Mesodermal cell (in vitro differentiated cells): ENCODE data around the gene MYO19.

ENCODE experiments used
- H3K27ac ChIP-seq: 2 replicates; pipeline ENCODE4 v1.7.0; 2013; ENCODE audit warnings: mild to moderate bottlenecking, low read depth, low read length, moderate library complexity; ENCODE audit not compliant: severe bottlenecking
- H3K36me3 ChIP-seq: 2 replicates; pipeline ENCODE4 v1.7.1; 2013; ENCODE audit warnings: mild to moderate bottlenecking, low read length, moderate library complexity; ENCODE audit not compliant: control insufficient read depth, insufficient read depth
- H3K4me1 ChIP-seq: one replicate; pipeline ENCODE4 v1.7.1; 2013; ENCODE audit warnings: mild to moderate bottlenecking, low read length; ENCODE audit not compliant: insufficient read depth, control insufficient read depth, poor library complexity, severe bottlenecking
- H3K4me3 ChIP-seq: 2 replicates; pipeline ENCODE4 v1.7.0; 2013; ENCODE audit warnings: low read length, control low read depth, mild to moderate bottlenecking; ENCODE audit not compliant: insufficient read depth, poor library complexity, severe bottlenecking; ENCODE audit errors: extremely low read depth
- H3K9me3 ChIP-seq: 2 replicates; pipeline ENCODE4 v1.7.1; 2013; ENCODE audit warnings: mild to moderate bottlenecking, low read length, moderate library complexity; ENCODE audit not compliant: control insufficient read depth
- WGBS, 2 experiments: methylation state at CpG; one replicate each; pipeline ENCODE4 v1.1.5; 2013; ENCODE audit warnings: missing lambda C conversion rate in 2 of 2; ENCODE audit not compliant: insufficient coverage in 2 of 2; 5-methylcytosine and 5-hydroxymethylcytosine counted together

The MYO19 gene

GRCh38 chr17:36482611-36483504 is 51.8 kb downstream of the MYO19 start:
- H3K4me3 ChIP-seq, result peak overlapping the region; percentile 14

DNA sequence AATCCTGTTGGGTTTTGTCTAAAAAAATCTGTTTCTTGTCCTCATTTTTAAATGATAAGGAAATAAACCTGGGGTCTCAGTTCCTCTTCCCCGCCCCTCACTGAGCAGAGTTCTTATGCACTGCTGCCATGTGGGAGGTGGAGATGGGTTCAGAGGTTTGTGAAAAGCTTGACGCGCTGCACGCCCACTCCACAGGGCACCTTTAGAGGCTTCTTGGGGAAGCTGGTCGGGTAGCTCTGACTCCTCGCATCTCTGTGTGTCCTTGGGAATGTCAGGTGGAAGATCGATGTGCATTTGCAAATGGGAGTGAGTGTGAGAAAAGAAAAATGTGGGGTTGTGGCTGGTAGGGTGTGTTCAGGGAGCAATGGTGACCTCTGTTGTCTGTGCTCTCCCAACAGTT is 52.8 kb downstream of the MYO19 start:
- Histone ChIP-seq H3K27ac (no peak overlapping the region), H3K4me1 (no peaks in the 10 kb centered on the region), H3K9me3 (no peaks in the 10 kb centered on the region), H3K36me3 (no peaks in the 10 kb centered on the region), H3K4me3 (no peak overlapping the region)
- WGBS, 2 experiments, result 53 to 64% methylated on average over 4 to 7 of the region's 7 CpGs

More at GRCh38 chr17:36482611-36483504, 51.8 kb downstream of the MYO19 start:
- no peaks in the 10 kb centered on the region for H3K36me3 ChIP-seq
- 13 to 14% methylated on average over 74 to 79 of the region's 79 CpGs for WGBS, 2 experiments
- no peaks in the 10 kb centered on the region for H3K9me3 ChIP-seq
- no peak overlapping the region for H3K27ac ChIP-seq
- H3K4me1 ChIP-seq, result no peaks in the 10 kb centered on the region

DNA sequence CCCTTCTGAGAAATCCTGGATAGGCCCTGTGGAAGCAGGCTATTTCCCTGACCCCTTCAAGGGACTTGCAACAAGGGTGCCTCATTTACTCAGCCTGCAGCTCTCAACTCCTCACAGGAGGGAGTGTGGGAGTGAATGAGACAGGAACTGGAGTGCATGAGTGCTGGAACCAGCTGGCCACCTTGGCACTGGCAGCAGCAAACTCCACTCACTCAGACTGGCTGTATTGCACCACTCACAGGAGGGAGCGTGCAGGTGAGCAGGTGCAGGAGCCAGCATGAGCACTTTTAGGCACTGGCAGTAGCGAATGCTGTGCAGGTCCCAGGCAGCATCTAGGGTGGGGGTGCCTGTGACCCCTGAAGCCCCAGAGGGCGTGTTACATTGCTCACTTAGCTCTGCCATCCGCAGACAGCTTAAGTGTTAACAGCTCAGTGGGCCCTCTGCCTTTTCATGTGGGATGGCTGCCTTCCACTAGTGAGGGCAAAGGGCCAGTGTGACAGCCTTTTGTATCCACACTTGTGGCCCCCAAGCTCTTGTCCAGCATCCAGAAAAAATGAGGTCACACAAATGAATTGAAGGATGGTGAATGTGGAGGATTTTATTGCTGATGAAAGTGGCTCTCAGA is 59.2 kb downstream of the MYO19 start:
- Histone ChIP-seq H3K4me3 (no peak overlapping the region), H3K4me1 (no peaks in the 10 kb centered on the region), H3K27ac (no peak overlapping the region), H3K36me3 (no peaks in the 10 kb centered on the region), H3K9me3 (no peaks in the 10 kb centered on the region)
- 77 to 79% methylated on average over 4 of the region's 4 CpGs for WGBS, 2 experiments

DNA sequence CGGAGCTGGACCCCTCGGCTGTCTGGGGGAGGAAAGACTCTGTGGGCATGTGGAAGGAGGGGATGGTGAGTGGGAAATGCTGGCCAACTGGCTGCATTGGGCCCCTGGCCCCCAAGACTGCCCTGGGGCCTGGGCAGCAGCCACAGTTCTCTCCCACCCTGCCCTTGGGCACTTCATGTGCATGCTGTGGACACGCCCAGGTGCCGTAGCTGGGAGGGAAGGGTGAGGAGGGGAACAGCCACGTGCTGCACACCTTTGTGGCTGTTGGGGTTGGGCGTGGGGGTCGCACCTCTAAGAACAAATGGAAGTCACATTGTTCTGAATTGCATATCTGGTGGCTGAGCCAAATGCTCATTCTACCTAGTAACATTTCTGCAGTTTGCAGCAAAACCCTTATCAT is 60.1 kb downstream of the MYO19 start:
- Histone ChIP-seq H3K27ac (no peak overlapping the region), H3K9me3 (no peaks in the 10 kb centered on the region), H3K4me3 (no peak overlapping the region), H3K4me1 (no peaks in the 10 kb centered on the region), H3K36me3 (no peaks in the 10 kb centered on the region)
- 78 to 86% methylated on average over 5 to 6 of the region's 7 CpGs for WGBS, 2 experiments

DNA sequence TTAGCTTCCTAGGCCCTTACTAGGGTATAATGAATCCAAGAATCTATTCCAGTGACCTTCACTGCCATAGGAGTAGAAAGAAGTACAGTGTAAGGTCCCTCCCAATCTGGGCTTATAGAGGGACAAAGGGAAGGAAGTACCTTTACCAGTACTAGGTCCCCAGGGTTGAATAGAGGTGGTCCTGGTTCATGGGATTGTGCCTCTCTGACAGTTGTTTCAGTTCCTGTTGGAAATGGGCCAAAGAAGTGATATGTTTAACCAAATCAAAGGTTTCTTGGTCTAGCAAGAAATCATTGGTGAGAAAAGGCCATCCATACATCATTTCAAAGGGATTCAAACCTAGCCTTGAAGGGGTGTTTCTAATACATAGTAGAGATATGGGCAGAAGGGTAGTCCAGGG is 64.2 kb downstream of the MYO19 start:
- Histone ChIP-seq H3K4me1 (no peaks in the 10 kb centered on the region), H3K27ac (no peak overlapping the region), H3K4me3 (no peak overlapping the region), H3K36me3 (no peaks in the 10 kb centered on the region), H3K9me3 (no peaks in the 10 kb centered on the region)

GRCh38 chr17:36469733-36470132 is 64.9 kb downstream of the MYO19 start:
- no peak overlapping the region for H3K4me3 ChIP-seq
- no peaks in the 10 kb centered on the region for H3K36me3 ChIP-seq
- H3K4me1 ChIP-seq, result no peaks in the 10 kb centered on the region
- 60 to 66% methylated on average over 4 to 5 of the region's 7 CpGs for WGBS, 2 experiments
- no peak overlapping the region for H3K27ac ChIP-seq
- H3K9me3 ChIP-seq, result no peaks in the 10 kb centered on the region

- Histone ChIP-seq H3K4me3 (no peak overlapping the region), H3K9me3 (no peaks in the 10 kb centered on the region), H3K4me1 (no peaks in the 10 kb centered on the region), H3K27ac (no peak overlapping the region), H3K36me3 (no peaks in the 10 kb centered on the region)
- 69 to 75% methylated on average over 18 of the region's 18 CpGs for WGBS, 2 experiments
Observed at GRCh38 chr17:36468903-36469635, 65.6 kb downstream of the MYO19 start.

DNA sequence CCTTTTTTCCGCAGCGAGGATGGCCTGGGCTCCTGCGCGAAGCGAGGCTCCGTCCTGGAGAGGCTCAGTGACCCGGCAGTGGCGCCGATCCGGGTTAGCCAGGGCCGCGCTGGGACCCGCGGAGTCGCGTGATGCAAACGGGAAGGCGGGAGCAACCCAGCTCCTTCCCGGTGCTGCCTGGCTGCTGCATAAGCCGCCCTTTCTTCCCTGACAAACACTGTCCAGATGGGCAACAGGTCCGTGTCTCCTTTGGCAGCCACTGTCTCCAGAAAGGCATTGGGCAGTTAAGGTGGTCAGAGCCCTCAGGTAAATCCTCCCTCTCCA is 69.9 kb downstream of the MYO19 start:
- no peak overlapping the region for H3K27ac ChIP-seq
- no peaks in the 10 kb centered on the region for H3K4me1 ChIP-seq
- 69 to 72% methylated on average over 19 to 20 of the region's 21 CpGs for WGBS, 2 experiments
- H3K4me3 ChIP-seq, result no peak overlapping the region
- no peaks in the 10 kb centered on the region for H3K9me3 ChIP-seq
- no peaks in the 10 kb centered on the region for H3K36me3 ChIP-seq

- H3K36me3 ChIP-seq, result no peaks in the 10 kb centered on the region
- no peaks in the 10 kb centered on the region for H3K4me1 ChIP-seq
- no peaks in the 10 kb centered on the region for H3K9me3 ChIP-seq
- no peak overlapping the region for H3K27ac ChIP-seq
- WGBS, 2 experiments, result 42 to 53% methylated on average over 33 to 53 of the region's 54 CpGs
- H3K4me3 ChIP-seq, result no peak overlapping the region
Observed at GRCh38 chr17:36463916-36464764, 70.5 kb downstream of the MYO19 start.

GRCh38 chr17:36461330-36462110 is 73.1 kb downstream of the MYO19 start:
- Histone ChIP-seq H3K36me3 (no peaks in the 10 kb centered on the region), H3K27ac (no peak overlapping the region), H3K9me3 (no peaks in the 10 kb centered on the region), H3K4me1 (no peaks in the 10 kb centered on the region), H3K4me3 (no peak overlapping the region)
- 50 to 67% methylated on average over 7 to 8 of the region's 10 CpGs for WGBS, 2 experiments
